Mucosa of rectum (tissue), 2 donors: Measurements from ENCODE around the gene BZW1.

Experiments used
- H3K27ac ChIP-seq, 2 donors: one replicate each; pipeline ENCODE4 v1.7.0; 2013; ENCODE audit warnings: inconsistent platforms in 2 of 2, low read depth in 2 of 2, low read length in 2 of 2
- H3K27me3 ChIP-seq, 2 donors: one replicate each; pipeline ENCODE4 v1.7.0; 2013; ENCODE audit warnings: low read length in 2 of 2; ENCODE audit not compliant: control insufficient read depth in 2 of 2, insufficient read depth in 2 of 2
- H3K36me3 ChIP-seq, 2 donors: one replicate each; pipeline ENCODE4 v1.7.0; 2013; ENCODE audit warnings: low read length in 2 of 2; ENCODE audit not compliant: control insufficient read depth in 2 of 2, insufficient read depth in 2 of 2
- H3K4me1 ChIP-seq, 2 donors: one replicate each; pipeline ENCODE4 v1.7.0; 2013; ENCODE audit warnings: low read length in 2 of 2, mild to moderate bottlenecking in 1 of 2; ENCODE audit not compliant: control insufficient read depth in 2 of 2, insufficient read depth in 2 of 2
- H3K4me3 ChIP-seq, 2 donors: one replicate each; pipeline ENCODE4 v1.7.0; 2013; ENCODE audit warnings: low read length in 2 of 2
- H3K9ac ChIP-seq, 2 donors: one replicate each; pipeline ENCODE4 v1.7.0; 2013; ENCODE audit warnings: low read length in 2 of 2, low read depth in 1 of 2, mild to moderate bottlenecking in 1 of 2
- H3K9me3 ChIP-seq, 2 donors: one replicate each; pipeline ENCODE4 v1.7.0; 2013; ENCODE audit warnings: low read length in 2 of 2; ENCODE audit not compliant: control insufficient read depth in 2 of 2
- donor health status: healthy.
- donor health status: Normal muscosa, but diverticular disease.

The BZW1 gene

DNA sequence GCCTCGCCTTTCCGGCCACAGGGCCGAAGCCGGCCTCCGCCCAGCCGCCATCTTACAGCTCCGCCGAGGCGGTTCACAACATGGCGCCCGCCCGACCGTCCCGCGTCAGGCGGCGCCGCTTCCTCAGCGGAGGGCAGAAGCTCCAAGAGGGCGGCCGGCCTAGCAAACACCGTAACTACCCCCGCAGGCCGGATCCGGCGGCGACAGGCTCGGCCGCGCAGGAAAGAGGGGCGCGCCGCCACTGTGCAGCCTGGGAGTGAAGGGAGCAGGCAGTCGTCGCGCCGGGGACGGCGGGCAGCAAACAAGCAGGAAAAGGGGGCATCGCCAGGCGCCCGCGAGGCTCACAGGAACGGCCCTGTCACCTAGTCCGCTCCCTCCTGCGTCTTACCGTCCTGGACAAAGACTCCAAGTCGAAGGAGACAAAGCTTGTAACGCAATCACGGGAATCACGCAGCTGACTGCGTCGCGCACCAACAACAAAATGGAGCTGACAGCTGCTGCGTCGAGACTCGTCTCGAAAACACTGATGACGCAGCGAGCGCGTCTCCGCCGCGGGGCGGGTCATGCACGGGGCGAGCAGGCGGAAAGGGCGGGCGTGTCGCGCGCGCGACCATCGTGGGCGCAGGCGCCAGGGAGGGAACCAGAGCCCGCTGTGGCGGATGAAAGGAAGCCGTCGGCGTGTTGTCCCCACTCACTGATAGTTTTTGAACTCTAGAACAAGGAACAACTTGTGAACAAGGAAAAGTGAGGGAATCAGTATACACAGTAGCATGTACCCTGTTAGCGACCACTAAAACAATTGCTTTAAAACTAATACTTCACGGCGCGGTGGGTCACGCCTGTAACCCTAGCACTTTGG lies 52.7 kb downstream of the BZW1 start, which contains the start of gene CLK1:
Gene CLK1, minus strand, starts transcription at position 483 of the 859 bp plus-strand sequence. CDS start 2,796 bp downstream, outside the sequence.
- H3K36me3 ChIP-seq: peaks cover 12 to 13% of the 10 kb centered on the region in 2 donors
- H3K4me3 ChIP-seq: peak within 1 kb of the TSS; percentile 84 to 100
- peaks cover 25 to 26% of the 10 kb centered on the region in 2 donors for H3K4me1 ChIP-seq
- H3K9me3 ChIP-seq: no peaks in the 10 kb centered on the region
- peak within 1 kb of the TSS; percentile 100 for H3K27ac ChIP-seq
- H3K27me3 ChIP-seq: no peaks in the 10 kb centered on the region
- H3K9ac ChIP-seq: peak within 1 kb of the TSS; percentile 100

DNA sequence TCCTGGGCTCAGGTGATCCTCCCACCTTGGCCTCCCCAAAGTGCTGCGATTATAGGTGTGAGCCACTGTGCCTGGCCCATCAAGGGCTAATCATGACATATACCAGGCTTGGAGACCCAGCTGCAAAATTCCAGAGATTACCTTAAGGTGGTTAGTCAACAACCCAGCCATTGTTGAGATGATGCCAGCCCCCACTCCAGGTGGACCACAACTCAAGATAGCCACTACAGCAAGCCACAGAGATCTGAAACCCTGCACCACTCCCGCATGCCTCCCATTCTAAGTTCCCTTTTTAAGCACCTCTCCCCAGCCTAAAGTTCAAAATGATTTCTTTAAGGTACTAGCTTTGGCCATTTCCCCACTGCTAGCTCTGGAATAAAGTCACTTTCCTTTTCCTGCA lies 57.3 kb downstream of the BZW1 start:
- Histone ChIP-seq H3K9me3 (no peaks in the 10 kb centered on the region), H3K36me3 (peaks cover 5 to 18% of the 10 kb centered on the region in 2 donors), H3K27ac (no peak overlapping the region), H3K9ac (no peak overlapping the region), H3K27me3 (no peaks in the 10 kb centered on the region), H3K4me3 (no peak overlapping the region), H3K4me1 (peaks cover 5 to 10% of the 10 kb centered on the region in 2 donors)

GRCh38 chr2:200871151-200871550 lies 59.4 kb downstream of the BZW1 start:
- H3K9ac ChIP-seq: no peak overlapping the region
- H3K36me3 ChIP-seq: peaks cover 10 to 33% of the 10 kb centered on the region in 2 donors
- no peak overlapping the region for H3K4me3 ChIP-seq
- H3K27ac ChIP-seq: no peak overlapping the region
- no peaks in the 10 kb centered on the region for H3K9me3 ChIP-seq
- H3K27me3 ChIP-seq: no peaks in the 10 kb centered on the region
- peaks cover 4 to 5% of the 10 kb centered on the region in 2 donors for H3K4me1 ChIP-seq

DNA sequence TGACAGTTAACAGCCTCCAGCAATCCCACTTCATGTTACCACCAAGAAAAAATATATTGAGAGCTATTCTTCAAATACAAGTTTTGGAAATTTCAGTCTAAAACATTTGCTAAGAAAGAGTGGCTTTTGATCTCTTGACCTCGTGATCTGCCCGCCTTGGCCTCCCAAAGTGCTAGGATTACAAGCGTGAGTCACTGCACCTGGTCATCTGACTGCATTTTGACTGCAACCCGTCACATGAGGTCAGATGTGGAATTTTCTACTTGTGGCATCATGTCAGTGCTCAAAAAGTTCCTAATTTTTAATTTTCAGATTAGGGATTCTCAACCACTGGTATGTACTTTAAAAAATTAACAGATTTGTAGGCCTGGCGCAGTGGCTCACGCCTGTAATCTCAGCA lies 61.9 kb downstream of the BZW1 start:
- Histone ChIP-seq H3K9ac (no peak overlapping the region), H3K9me3 (no peaks in the 10 kb centered on the region), H3K27ac (no peak overlapping the region), H3K27me3 (no peaks in the 10 kb centered on the region), H3K36me3 (peaks cover 16 to 49% of the 10 kb centered on the region in 2 donors), H3K4me1 (no peaks in the 10 kb centered on the region), H3K4me3 (no peak overlapping the region)
